Activated naive CD4-positive, alpha-beta T cell treated with anti-CD3 and anti-CD28 coated beads for 36 hours (primary cell): ENCODE results near the gene RPP30. TPM values are rescaled to one million over a fixed set of nuclear protein-coding genes. Genes with fewer than 3 reads are reported as not detected.
"Not testable (repeated sequence)": the region's sequence is repeated elsewhere in the genome, so short reads cannot be mapped to it uniquely, and the experiment has no call there.

ENCODE experiments used
- CTCF ChIA-PET: fragments of 350-600 bp; sonication (Branson Sonifier 250); formaldehyde crosslinking; loops from one replicate; lab custom pipeline; 2021; ENCODE audit warnings: antibody characterized with exemption; lab: Charles Lee
- DNase-seq: peaks from one replicate; pipeline ENCODE4 v3.0.0-alpha.2; 2020
- H3K27ac Mint-ChIP-seq: one replicate; pipeline ENCODE4 v1.8.0; 2021; ENCODE audit warnings: mild to moderate bottlenecking, mixed read lengths
- H3K27me3 Mint-ChIP-seq: one replicate; pipeline ENCODE4 v1.8.0; 2021; ENCODE audit warnings: low read depth, mixed read lengths
- H3K36me3 Mint-ChIP-seq: one replicate; pipeline ENCODE4 v1.8.0; 2021; ENCODE audit warnings: low read depth, mixed read lengths
- H3K4me1 Mint-ChIP-seq: one replicate; pipeline ENCODE4 v1.8.0; 2021; ENCODE audit warnings: low read depth, mixed read lengths
- H3K4me3 Mint-ChIP-seq: one replicate; pipeline ENCODE4 v1.8.0; 2021; ENCODE audit warnings: mild to moderate bottlenecking, moderate library complexity, mixed read lengths
- H3K9me3 Mint-ChIP-seq: one replicate; pipeline ENCODE4 v1.8.0; 2021; ENCODE audit warnings: mixed read lengths
- intact Hi-C: fragments of 100-400 bp; cut with micrococcal nuclease; formaldehyde crosslinking; loops from one replicate; pipeline ENCODE4 v1.15.1; 2023
- total RNA-seq, 2 experiments: library from RNA; stranded (reverse); gene quantifications; one replicate each; pipeline ENCODE4 v1.2.3, GENCODE V29; 2021

RPP30 gene
- total RNA-seq, 2 experiments from 2014 or later, result 74.7 to 75.8 TPM

DNA sequence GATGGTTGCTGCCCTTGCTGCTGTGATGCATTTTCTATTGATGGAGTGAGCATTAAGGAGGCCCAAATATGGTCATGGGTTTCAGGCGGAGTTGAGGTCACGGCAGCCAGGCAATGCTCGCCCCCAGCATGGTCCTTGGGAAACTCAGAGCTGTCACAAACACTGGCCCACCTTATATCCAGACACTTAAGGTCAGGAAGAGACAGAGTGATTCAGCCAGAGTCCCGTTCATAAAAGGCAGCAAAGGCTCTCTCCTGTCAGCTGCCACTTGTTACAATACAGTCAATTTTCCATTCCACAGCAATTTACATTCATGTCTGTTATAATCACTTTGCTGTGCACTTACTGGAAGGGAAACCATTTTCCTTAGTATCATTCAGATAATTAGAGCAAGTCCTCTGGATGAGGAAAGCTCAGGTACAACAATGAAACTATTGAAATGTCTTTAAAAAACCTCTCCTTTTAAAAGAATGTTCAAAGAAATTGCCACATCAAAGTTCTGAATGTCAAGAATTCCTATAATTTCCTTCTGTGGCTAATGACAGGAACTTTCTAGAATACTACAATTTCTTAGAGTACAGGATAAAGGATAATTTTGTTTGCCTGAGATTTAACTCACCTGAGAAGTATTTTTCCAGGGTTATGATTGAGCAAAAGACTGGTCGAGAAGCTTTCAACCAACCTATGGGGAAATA lies 64.0 kb downstream of the RPP30 start:
- no peak overlapping the region for H3K4me3 Mint-ChIP-seq
- peaks cover 3% of the 10 kb centered on the region for H3K27me3 Mint-ChIP-seq
- peaks cover 2% of the 10 kb centered on the region for H3K4me1 Mint-ChIP-seq
- no peaks in the 10 kb centered on the region for H3K36me3 Mint-ChIP-seq
- H3K27ac Mint-ChIP-seq, result no peak overlapping the region
- intact Hi-C loops, result no loop called here
- CTCF ChIA-PET, result interaction anchor here (0.5 kb wide), 1 partner anchor 56 kb away, joined by 3 read pairs; no protein-coding TSS in a partner anchor
- no peak for DNase-seq
- H3K9me3 Mint-ChIP-seq, result no peaks in the 10 kb centered on the region

DNA sequence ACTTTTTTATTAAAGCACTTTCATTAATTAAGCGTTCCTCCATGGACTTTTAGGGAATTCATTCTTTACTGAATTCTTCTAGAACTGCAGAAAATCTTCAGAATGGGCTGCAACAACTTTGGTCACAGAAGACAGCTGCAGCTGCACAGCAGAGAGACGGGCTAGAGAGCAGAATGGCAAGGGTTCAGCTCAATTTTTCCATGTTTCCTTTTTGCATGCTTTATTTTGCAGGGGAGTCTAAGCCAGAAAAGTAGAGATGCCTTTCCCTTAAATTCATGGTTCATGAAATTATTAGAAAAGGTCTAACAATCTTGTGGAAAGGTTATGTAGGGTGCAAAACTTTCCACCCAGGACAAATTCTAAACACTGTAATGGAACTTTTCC lies 64.5 kb downstream of the RPP30 start:
- peaks cover 2% of the 10 kb centered on the region for H3K4me1 Mint-ChIP-seq
- no peak overlapping the region for H3K27ac Mint-ChIP-seq
- CTCF ChIA-PET, result interaction anchor here (0.5 kb wide), 1 partner anchor 57 kb away, joined by 3 read pairs; no protein-coding TSS in a partner anchor
- H3K9me3 Mint-ChIP-seq, result no peaks in the 10 kb centered on the region
- intact Hi-C loops, result no loop called here
- H3K27me3 Mint-ChIP-seq, result peaks cover 3% of the 10 kb centered on the region
- DNase-seq, result no peak
- no peaks in the 10 kb centered on the region for H3K36me3 Mint-ChIP-seq
- H3K4me3 Mint-ChIP-seq, result no peak overlapping the region

DNA sequence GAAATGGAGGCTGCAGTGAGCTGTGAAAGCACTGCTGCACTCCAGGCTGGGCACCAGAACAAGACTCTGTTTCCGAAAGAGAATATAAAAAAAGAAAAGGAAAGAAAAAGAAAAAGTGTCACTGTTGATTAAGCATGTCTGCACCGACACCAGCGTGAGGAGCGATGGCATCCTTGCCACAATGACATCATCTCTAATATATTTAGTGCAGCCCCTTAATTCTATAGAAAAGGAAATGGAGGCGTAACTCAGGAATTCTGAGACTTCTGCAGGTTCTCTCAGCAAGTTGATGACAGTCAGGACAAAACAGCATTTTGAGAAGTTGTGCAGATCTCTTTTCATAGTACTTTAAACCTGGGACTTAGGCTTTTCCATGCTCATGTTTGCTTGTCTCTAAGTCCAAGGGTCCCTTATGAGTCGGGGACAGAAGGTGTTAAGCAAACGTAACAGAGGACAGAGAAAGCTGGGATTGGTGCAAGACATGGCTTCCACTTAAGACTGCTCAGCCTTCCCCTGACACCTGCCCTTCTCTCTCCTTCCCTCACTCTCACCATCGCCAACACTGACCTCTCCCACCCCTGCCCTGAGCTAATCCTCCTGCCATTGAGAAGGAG lies 66.0 kb downstream of the RPP30 start:
- DNase-seq, result no peak
- Mint-ChIP-seq H3K4me3 (no peak overlapping the region), H3K27ac (no peak overlapping the region), H3K27me3 (peaks cover 3% of the 10 kb centered on the region), H3K4me1 (peaks cover 2% of the 10 kb centered on the region), H3K36me3 (no peaks in the 10 kb centered on the region), H3K9me3 (no peaks in the 10 kb centered on the region)
- CTCF ChIA-PET, result no interaction called here
- intact Hi-C loops, result no loop called here

DNA sequence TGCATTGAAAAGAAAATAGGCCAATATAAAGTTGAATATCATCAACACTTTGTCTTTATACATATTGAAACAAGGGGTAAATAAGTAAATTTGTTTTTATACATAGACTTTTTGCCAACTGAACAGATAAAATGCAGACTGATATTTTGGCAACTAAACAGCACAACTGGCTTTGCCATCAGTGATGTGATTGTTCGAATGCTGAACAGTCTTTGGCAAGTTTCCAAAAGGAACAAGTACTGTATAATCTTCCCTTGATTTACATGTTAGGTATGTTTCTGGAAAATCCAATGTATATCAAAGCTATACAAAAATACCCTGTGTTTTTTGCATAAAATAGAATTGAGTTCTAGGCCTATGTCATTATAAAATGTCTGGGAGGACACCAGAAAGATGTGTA lies 67.3 kb downstream of the RPP30 start:
- no peak overlapping the region for H3K4me3 Mint-ChIP-seq
- DNase-seq, result no peak
- no peak overlapping the region for H3K27ac Mint-ChIP-seq
- CTCF ChIA-PET, result no interaction called here
- H3K36me3 Mint-ChIP-seq, result no peaks in the 10 kb centered on the region
- peaks cover 2% of the 10 kb centered on the region for H3K4me1 Mint-ChIP-seq
- intact Hi-C loops, result no loop called here
- H3K27me3 Mint-ChIP-seq, result peaks cover 3% of the 10 kb centered on the region
- H3K9me3 Mint-ChIP-seq, result no peaks in the 10 kb centered on the region

DNA sequence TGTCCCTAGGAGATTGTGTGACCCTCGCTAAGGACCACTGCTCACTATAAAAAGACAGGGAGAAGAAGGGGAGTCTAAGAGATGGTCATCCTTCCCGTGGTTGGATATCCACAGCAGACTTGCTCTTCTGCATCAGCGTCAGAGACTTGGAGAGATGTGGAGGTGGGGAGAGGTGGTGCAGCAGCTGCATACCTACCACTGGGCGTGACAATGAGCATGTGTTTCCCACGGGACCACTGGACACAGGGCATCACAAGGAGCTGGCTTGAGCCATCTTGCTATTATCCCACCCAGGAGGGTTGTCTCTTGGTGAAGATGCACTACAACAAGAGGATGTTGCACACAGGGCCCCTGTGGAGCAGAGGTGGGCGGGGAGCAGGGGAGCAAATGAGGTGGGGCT lies 67.9 kb downstream of the RPP30 start:
- intact Hi-C loops, result no loop called here
- Mint-ChIP-seq H3K9me3 (no peaks in the 10 kb centered on the region), H3K27me3 (peaks cover 3% of the 10 kb centered on the region), H3K27ac (no peak overlapping the region), H3K36me3 (no peaks in the 10 kb centered on the region), H3K4me1 (peaks cover 2% of the 10 kb centered on the region), H3K4me3 (no peak overlapping the region)
- no peak for DNase-seq
- CTCF ChIA-PET, result no interaction called here

DNA sequence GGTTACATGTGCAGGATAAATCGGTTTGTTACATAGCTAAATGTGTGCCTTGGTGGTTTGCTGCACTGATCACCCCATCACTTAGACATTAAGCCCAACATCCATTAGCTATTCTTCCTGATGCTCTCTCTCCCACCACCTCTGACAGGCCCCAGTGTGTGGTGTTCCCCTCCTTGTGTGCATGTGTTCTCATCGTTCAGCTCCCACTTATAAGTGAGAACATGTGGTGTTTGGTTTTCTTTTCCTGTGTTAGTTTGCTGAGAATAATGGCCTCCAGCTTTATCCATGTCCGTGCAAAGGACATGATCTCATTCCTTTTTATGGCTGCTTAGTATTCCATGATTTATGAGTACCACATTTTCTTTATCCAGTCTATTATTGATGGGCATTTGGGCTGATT lies 71.2 kb downstream of the RPP30 start:
- H3K4me3 Mint-ChIP-seq, H3K27me3 Mint-ChIP-seq, H3K4me1 Mint-ChIP-seq, DNase-seq, intact Hi-C loops, H3K36me3 Mint-ChIP-seq, H3K27ac Mint-ChIP-seq, H3K9me3 Mint-ChIP-seq: not testable (repeated sequence)
- CTCF ChIA-PET, result interaction anchor here (1.4 kb wide), 1 partner anchor 62 kb away, joined by 5 read pairs; no protein-coding TSS in a partner anchor

DNA sequence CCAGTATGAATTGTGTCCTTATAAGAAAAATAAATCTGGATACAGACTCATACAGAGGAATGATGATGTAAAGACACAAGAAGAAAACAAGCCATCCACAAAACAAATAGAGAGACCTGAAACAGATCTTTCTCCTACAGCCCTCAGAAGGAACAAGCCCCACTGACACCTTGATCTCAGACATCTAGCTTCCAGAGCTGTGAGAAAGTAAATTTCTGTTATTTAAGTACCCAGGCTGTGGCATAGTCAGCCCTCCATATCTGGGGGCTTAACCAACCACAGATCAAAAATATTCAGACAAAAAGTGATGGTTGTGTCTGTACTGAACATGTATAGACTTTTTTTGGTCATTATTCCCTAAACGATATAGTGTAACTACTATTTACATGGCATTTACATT lies 73.0 kb downstream of the RPP30 start:
- Mint-ChIP-seq H3K4me1 (peaks cover 9% of the 10 kb centered on the region), H3K4me3 (no peak overlapping the region), H3K27me3 (no peaks in the 10 kb centered on the region), H3K36me3 (no peaks in the 10 kb centered on the region), H3K9me3 (no peaks in the 10 kb centered on the region), H3K27ac (no peak overlapping the region)
- intact Hi-C loops, result no loop called here
- DNase-seq, result no peak
- CTCF ChIA-PET, result no interaction called here

DNA sequence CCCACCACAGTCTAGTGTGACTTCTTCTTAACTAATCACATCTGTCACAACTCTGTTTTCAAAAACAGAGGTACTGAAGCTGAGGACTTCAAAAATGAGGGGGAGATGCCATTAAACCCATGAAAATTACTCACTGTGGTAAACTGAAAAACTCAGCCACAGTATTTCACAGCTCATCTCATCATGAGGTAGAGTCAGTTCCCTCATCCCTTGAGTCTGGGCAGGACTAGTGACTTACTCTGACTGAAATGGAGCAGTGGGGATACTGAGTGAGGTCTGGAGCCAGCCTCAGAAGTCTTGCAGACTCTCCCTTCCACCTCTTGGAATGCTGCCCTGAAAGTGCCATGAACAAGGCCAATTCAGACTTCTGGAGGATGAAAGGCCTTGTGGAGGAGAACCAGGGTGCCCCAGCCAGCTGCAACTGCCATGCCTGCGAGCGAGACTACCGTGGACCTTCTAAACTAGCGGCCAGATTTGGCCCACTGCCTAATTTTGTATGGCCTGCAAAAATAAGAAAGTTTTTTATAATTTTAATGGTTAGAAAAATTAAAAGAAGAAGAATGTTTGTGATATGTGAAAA lies 73.8 kb downstream of the RPP30 start:
- no peaks in the 10 kb centered on the region for H3K36me3 Mint-ChIP-seq
- DNase-seq, result no peak
- no peak overlapping the region for H3K4me3 Mint-ChIP-seq
- no peak overlapping the region for H3K27ac Mint-ChIP-seq
- intact Hi-C loops, result no loop called here
- no peaks in the 10 kb centered on the region for H3K27me3 Mint-ChIP-seq
- CTCF ChIA-PET, result no interaction called here
- no peaks in the 10 kb centered on the region for H3K9me3 Mint-ChIP-seq
- peaks cover 9% of the 10 kb centered on the region for H3K4me1 Mint-ChIP-seq

DNA sequence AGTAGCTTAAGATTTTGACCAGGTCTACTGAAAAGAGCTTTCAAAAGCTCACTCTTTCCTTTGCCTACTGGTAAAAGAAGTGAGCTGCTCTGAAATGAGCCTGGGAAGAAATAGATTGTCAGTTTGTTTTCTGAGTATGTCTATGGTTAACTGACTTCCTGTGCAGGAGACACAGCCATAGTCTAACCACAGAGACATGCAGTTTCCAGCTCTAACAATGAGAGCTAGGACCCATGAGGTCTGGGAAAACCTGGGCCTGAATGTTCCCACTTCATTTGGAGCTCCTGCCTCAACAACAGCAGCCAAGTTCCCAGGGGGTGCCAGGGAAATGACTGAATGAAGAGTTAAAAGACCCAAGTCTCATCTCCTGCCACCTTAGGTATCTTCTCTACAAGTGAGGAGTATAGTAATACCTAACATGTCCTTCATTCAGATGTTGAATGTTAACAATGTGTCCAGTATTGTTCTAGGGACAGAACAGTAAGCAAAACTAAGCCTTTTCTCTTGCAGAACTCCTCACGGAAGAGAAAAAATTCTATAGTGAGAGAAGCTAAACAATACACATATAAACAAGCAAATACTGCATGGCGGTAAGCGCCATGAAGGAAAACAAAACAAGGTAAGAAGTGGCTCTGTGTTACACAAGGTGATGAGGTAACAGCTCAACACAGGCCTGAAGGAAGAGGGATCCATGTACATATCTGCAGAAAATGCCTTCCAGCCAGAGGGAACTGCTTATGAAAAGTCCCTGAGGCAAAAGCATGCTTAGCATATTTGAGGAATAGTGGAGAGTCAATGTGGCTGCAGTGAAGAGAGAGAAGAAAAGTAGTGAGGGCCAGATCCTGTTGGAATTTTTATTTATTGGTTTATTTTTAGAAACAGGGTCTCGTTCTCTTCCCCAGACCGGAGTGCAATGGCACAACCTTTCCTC lies 75.5 kb downstream of the RPP30 start:
- peak; percentile 8 for DNase-seq
- Mint-ChIP-seq H3K9me3 (no peaks in the 10 kb centered on the region), H3K27ac (no peak overlapping the region), H3K4me3 (no peak overlapping the region), H3K4me1 (peaks cover 9% of the 10 kb centered on the region), H3K27me3 (no peaks in the 10 kb centered on the region), H3K36me3 (no peaks in the 10 kb centered on the region)
- CTCF ChIA-PET, result interaction anchor here (0.7 to 1.5 kb wide), 5 partner anchors 11 to 353 kb away, joined by 3 to 5 read pairs (median 3); no protein-coding TSS in a partner anchor
- intact Hi-C loops, result no loop called here

Other genes starting within 250 kb of the RPP30 start
- under 1 TPM in 1 of 2 experiments, not detected in 1; 0.10 TPM for gene HTR7, start 13.9 kb upstream of the RPP30 start, total RNA-seq
- gene ANKRD1, start 49.1 kb downstream of the RPP30 start, total RNA-seq, result not detected